Uterus (tissue), 4 donors: ENCODE results near the gene ACTR8. TPM values are rescaled to one million over a fixed set of nuclear protein-coding genes. Genes with fewer than 3 reads are reported as not detected.
A peak's percentile ranks its signal among the peaks of the same experiment; 100 is the strongest.
"Not testable (repeated sequence)": the region's sequence is repeated elsewhere in the genome, so short reads cannot be mapped to it uniquely, and the experiment has no call there.

Experiments
- DNase-seq, 2 donors: peaks; one replicate each; pipeline ENCODE4 v3.0.0-alpha.2; 2019 to 2020
- H3K27ac ChIP-seq, 2 donors: fragments of 200-600 bp; sonication (generic); 1 replicate in 1 of 2; 2 replicates in 1 of 2; pipeline ENCODE4 v1.5.1; 2016 to 2018
- H3K27me3 ChIP-seq, 2 donors: fragments of 200-600 bp; sonication (generic); one replicate each; pipeline ENCODE4 v1.5.1; 2018 to 2019; ENCODE audit warnings: control low read depth in 1 of 2
- H3K36me3 ChIP-seq, 2 donors: fragments of 200-600 bp; sonication (generic); one replicate each; pipeline ENCODE4 v1.5.1; 2019; ENCODE audit warnings: control low read depth in 1 of 2
- H3K4me1 ChIP-seq, 2 donors: fragments of 200-600 bp; sonication (generic); one replicate each; pipeline ENCODE4 v1.5.1; 2018 to 2019; ENCODE audit warnings: control low read depth in 1 of 2
- H3K4me3 ChIP-seq, 2 donors: fragments of 200-600 bp; sonication (generic); 1 replicate in 1 of 2; 2 replicates in 1 of 2; pipeline ENCODE4 v1.5.1; 2018 to 2019; ENCODE audit warnings: mild to moderate bottlenecking in 1 of 2
- H3K9me3 ChIP-seq, 2 donors: fragments of 200-600 bp; sonication (generic); one replicate each; pipeline ENCODE4 v1.5.1; 2019; ENCODE audit warnings: control low read depth in 1 of 2
- POLR2A ChIP-seq, 2 donors: fragments of 450-650 bp; IDR thresholded peaks; one replicate each; pipeline ENCODE4 v1.6.1; 2016; ENCODE audit warnings: antibody characterized with exemption in 2 of 2, mild to moderate bottlenecking in 1 of 2, moderate library complexity in 1 of 2
- intact Hi-C: fragments of 100-400 bp; cut with DNase I; formaldehyde crosslinking; loops from one replicate; pipeline ENCODE4 v1.15.1; 2023; ENCODE audit warnings: low total_unique reads
- total RNA-seq, 4 donors: library from RNA; depleted of rRNA in 3 of 4; stranded (reverse); fragments of >200 nt in 3 of 4; gene quantifications; one replicate each; pipeline versions ENCODE4 v1.1.0 to v1.2.4, GENCODE V29; 2014 to 2023
- TF ChIP-seq, protein P1 (sequence below), 4 experiments: fragments of 200-600 bp in 2 of 4; fragments of 450-650 bp in 2 of 4; sonication (generic) in 2 of 4; IDR thresholded peaks; one replicate each; pipeline ENCODE4 v1.5.1; 2016 to 2019; ENCODE audit warnings: antibody characterized with exemption in 4 of 4, mild to moderate bottlenecking in 2 of 4, moderate library complexity in 1 of 4
- donor health status: DM: yes; HTN: yes; CAD: no.

The ACTR8 gene, protein sequence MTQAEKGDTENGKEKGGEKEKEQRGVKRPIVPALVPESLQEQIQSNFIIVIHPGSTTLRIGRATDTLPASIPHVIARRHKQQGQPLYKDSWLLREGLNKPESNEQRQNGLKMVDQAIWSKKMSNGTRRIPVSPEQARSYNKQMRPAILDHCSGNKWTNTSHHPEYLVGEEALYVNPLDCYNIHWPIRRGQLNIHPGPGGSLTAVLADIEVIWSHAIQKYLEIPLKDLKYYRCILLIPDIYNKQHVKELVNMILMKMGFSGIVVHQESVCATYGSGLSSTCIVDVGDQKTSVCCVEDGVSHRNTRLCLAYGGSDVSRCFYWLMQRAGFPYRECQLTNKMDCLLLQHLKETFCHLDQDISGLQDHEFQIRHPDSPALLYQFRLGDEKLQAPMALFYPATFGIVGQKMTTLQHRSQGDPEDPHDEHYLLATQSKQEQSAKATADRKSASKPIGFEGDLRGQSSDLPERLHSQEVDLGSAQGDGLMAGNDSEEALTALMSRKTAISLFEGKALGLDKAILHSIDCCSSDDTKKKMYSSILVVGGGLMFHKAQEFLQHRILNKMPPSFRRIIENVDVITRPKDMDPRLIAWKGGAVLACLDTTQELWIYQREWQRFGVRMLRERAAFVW
- total RNA-seq: 10 to 100 TPM; 23.2 to 56.8 (median 31.6) TPM

DNA sequence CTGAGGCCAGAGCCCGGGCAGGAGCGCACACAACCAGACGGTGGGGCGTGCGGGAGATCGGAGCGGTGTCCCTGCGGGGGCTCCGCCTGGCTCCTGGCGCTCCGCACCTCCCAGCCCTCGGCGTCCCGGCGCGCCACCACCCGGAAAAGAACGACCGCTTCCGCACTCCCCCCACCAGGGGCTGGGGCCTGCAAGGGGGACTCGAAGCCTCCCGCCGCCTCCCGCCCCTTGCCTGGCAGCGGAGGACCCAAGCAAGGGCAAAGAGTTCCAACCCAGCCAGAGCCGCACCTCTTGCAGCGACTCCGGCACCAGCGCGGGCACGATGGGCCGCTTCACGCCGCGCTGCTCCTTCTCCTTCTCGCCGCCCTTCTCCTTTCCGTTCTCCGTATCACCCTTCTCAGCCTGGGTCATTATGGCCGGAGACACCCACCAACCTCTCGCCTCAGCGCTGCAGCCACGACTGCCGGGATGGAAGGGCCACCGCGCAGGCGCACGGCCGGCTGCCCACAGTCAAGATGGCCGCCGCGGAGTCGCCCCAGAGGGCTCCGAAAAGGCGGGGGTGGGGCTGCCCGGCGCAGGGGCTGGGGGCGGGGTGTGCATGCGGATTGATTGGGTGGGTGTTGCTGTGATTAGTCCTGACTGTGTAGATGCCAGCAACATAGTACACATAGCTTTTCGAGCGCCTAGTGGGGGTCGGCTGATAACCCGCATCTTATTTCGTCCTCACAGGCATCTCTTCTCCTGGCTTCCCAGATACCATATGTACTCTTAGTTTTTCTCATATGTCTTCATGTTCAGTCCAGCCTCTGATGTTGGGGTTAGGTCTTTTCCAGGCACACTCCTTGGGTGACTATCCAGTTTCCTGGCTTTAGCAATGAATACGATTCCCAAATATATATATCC, at the start of gene ACTR8:
TSS of gene ACTR8 (minus strand) at position 462 of the 903 bp plus-strand sequence. CDS start at position 411, 51 bp downstream.
- intact Hi-C loops: no loop called here
- no peaks in the 10 kb centered on the region for H3K9me3 ChIP-seq
- TF ChIP-seq POLR2A (IDR thresholded peaks at IDR 0.05): peak; percentile 39 to 64
- TF ChIP-seq, protein P1, sequence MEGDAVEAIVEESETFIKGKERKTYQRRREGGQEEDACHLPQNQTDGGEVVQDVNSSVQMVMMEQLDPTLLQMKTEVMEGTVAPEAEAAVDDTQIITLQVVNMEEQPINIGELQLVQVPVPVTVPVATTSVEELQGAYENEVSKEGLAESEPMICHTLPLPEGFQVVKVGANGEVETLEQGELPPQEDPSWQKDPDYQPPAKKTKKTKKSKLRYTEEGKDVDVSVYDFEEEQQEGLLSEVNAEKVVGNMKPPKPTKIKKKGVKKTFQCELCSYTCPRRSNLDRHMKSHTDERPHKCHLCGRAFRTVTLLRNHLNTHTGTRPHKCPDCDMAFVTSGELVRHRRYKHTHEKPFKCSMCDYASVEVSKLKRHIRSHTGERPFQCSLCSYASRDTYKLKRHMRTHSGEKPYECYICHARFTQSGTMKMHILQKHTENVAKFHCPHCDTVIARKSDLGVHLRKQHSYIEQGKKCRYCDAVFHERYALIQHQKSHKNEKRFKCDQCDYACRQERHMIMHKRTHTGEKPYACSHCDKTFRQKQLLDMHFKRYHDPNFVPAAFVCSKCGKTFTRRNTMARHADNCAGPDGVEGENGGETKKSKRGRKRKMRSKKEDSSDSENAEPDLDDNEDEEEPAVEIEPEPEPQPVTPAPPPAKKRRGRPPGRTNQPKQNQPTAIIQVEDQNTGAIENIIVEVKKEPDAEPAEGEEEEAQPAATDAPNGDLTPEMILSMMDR (IDR thresholded peaks at IDR 0.05): peak in 2 of 4 experiments; percentile 13 to 45
- no peaks in the 10 kb centered on the region for H3K36me3 ChIP-seq
- H3K27ac ChIP-seq: peak within 1 kb of the TSS; percentile 84 to 85
- H3K4me3 ChIP-seq: peak within 1 kb of the TSS; percentile 88 to 91
- DNase-seq: peak; percentile 76 to 86
- H3K27me3 ChIP-seq: no peaks in the 10 kb centered on the region
- peaks cover 7 to 9% of the 10 kb centered on the region in 2 donors for H3K4me1 ChIP-seq

DNA sequence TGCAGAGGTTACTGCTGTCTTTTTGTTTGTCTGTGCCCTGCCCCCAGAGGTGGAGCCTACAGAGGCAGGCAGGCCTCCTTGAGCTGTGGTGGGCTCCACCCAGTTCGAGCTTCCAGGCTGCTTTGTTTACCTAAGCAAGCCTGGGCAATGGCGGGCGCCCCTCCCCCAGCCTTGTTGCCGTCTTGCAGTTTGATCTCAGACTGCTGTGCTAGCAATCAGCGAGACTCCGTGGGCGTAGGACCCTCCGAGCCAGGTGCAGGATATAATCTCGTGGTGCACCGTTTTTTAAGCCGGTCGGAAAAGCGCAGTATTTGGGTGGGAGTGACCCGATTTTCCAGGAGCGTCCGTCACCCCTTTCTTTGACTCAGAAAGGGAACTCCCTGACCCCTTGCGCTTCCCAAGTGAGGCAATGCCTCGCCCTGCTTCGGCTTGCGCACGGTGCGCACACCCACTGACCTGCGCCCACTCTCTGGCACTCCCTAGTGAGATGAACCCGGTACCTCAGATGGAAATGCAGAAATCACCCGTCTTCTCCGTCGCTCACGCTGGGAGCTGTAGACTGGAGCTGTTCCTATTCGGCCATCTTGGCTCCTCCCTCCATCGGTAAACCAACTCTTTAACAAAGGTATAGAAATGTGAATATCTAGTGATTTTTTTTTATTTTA, 45.4 kb upstream of the ACTR8 start:
- DNase-seq, H3K27ac ChIP-seq, H3K36me3 ChIP-seq, H3K27me3 ChIP-seq, H3K4me3 ChIP-seq, intact Hi-C loops, H3K4me1 ChIP-seq, H3K9me3 ChIP-seq: not testable (repeated sequence)

- no peak for DNase-seq
- intact Hi-C loops: no loop called here
- no peaks in the 10 kb centered on the region for H3K9me3 ChIP-seq
- H3K4me3 ChIP-seq: no peak overlapping the region
- H3K36me3 ChIP-seq: no peaks in the 10 kb centered on the region
- H3K27me3 ChIP-seq: no peaks in the 10 kb centered on the region
- TF ChIP-seq POLR2A (IDR thresholded peaks at IDR 0.05): no peak
- H3K4me1 ChIP-seq: no peaks in the 10 kb centered on the region
- no peak overlapping the region for H3K27ac ChIP-seq
Measured at GRCh38 chr3:53921296-53921695, 39.3 kb upstream of the ACTR8 start.

DNA sequence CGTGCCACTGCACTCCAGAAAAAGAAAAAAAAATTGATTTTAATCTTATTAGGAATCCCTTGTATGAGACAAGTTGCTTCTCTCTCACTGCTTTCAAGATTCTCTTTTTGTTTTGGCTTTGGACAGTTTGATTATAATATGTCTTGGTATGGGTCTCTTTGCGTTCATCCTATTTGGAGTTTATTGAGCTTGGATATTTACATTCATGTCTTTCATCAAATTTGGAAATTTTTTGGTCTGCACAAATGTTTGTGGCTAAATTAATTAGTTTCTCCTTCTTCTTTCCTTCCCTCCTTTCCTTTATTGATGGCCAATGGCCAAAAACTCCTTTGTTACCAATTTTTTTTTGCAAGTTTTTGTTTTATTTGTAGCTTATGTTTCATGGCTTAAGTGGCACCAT, 37.8 kb upstream of the ACTR8 start:
- H3K4me3 ChIP-seq: no peak overlapping the region
- no peaks in the 10 kb centered on the region for H3K36me3 ChIP-seq
- no peak for DNase-seq
- no peak overlapping the region for H3K27ac ChIP-seq
- TF ChIP-seq POLR2A (IDR thresholded peaks at IDR 0.05): no peak
- TF ChIP-seq, protein P1 (IDR thresholded peaks at IDR 0.05): no peak
- no peaks in the 10 kb centered on the region for H3K27me3 ChIP-seq
- H3K9me3 ChIP-seq: no peaks in the 10 kb centered on the region
- intact Hi-C loops: no loop called here
- H3K4me1 ChIP-seq: no peaks in the 10 kb centered on the region

DNA sequence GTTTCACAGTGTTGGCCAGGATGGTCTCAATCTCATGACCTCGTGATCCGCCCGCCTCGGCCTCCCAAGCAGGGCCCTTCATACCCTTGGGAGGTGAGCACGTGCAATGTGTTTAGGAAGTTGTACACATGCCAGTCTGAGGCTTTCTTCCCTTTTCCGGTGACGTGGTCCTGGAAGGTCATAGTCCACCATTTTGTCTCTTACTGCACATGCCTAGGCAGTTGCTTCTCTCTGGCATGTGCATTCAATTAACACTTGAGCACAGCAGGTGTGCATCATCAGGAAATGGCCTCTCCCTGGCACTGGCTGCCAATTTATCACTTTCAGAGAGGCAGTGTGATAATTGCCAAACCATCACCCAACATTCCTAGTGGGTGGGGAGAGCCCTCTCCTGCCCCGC, 31.4 kb upstream of the ACTR8 start:
- no peaks in the 10 kb centered on the region for H3K4me1 ChIP-seq

More for the DNA sequence above, 31.4 kb upstream of the ACTR8 start:
- no peaks in the 10 kb centered on the region for H3K27me3 ChIP-seq
- H3K27ac ChIP-seq: no peak overlapping the region
- no peaks in the 10 kb centered on the region for H3K36me3 ChIP-seq
- H3K9me3 ChIP-seq: no peaks in the 10 kb centered on the region
- DNase-seq: no peak
- intact Hi-C loops: no loop called here
- no peak overlapping the region for H3K4me3 ChIP-seq
- TF ChIP-seq, protein P1 (IDR thresholded peaks at IDR 0.05): no peak
- TF ChIP-seq POLR2A (IDR thresholded peaks at IDR 0.05): no peak
